Measurements from ENCODE around the gene ERGIC1.

The ERGIC1 gene

DNA sequence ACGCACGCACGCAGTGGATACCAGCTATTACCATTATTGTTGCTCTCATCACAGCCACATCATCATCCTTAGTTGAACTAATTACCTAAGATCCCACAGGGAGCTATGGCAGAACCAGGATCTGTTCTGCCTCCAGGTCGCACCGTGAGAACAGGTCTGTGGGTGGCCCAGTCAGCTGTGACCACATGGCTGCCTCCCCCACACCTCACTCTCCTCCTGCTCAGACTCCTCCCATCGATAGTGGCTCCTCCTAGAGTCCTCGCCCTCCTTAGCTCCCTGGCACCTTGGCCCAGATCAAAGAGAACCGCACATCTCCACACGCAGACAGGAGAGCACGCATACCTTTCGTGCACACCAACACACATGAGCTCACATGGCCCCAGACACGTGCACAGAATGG is 92.7 kb downstream of the ERGIC1 start:
- no peak for DNase-seq

DNA sequence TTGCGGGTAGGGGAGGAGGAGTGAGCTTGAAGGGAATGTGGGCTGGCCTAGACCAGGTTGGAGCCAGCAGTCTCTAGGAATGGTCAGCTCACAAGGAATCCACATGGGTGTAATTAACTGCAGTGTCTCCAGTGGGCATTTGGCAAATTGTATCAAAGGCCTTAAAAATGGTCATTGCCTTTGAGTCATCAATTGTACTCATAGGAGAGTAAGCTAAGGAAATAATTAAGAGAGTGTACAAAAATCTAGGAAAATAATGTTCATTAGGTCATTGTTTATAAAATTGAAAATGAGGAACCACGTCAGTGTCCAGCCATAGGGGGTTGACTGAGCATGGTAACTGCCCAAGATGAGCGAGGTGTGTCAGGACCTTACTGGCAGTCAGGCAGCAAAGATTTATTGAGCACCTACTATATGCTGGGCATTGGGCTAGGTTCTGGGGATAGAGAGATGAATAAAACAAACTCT is 95.4 kb downstream of the ERGIC1 start:
- no peak for DNase-seq

- DNase-seq = no peak
Observed at GRCh38 chr5:172931001-172931536, 97.0 kb downstream of the ERGIC1 start.

- peak; percentile 74 to 75 for DNase-seq
Observed at GRCh38 chr5:172932313-172933017, 98.4 kb downstream of the ERGIC1 start.

DNA sequence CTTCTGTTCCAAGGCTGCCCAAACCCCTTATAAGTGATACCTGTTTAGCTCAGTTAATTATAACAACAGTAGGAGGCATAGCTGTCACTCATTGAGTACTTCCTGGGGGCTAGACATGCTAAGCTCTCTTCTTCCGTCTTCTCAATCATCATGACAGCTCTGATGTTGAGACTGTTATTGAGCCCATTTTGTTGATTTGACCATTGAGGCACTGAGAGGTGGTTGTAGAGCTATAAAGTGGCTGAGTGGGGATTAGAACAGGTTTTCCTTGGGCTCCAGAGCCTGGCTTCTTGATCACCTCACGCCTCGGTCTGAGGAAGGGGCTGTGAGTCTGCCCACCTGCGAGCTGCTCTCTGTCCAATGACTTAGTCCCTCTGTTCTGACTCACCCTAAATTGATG is 99.2 kb downstream of the ERGIC1 start:
- DNase-seq = no peak

DNA sequence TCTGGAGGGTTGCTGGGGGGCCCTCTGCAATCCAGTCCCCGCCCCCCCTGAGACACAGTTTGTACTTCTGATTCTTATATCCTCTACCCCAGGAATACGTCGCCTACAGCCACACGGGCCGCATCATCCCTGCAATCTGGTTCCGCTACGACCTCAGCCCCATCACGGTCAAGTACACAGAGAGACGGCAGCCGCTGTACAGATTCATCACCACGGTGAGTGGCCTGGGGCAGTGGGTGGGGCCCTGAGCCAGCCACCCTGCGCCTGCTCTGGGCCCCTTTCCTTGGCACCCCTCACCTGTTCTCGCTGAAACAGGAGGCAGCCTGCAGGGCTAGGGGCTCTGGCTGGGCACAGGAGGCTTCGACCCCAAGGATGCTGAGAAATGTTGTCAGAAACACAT is 101.0 kb downstream of the ERGIC1 start:
- no peak for DNase-seq

- DNase-seq = no peak
Observed at GRCh38 chr5:172936401-172936800, 102.3 kb downstream of the ERGIC1 start.

- DNase-seq = no peak
Observed at GRCh38 chr5:172939071-172939470, 105.0 kb downstream of the ERGIC1 start.

- DNase-seq = no peak
Observed at GRCh38 chr5:172939611-172940267, 105.7 kb downstream of the ERGIC1 start.

GRCh38 chr5:172940268-172941066 is 106.4 kb downstream of the ERGIC1 start:
- DNase-seq = no peak

DNA sequence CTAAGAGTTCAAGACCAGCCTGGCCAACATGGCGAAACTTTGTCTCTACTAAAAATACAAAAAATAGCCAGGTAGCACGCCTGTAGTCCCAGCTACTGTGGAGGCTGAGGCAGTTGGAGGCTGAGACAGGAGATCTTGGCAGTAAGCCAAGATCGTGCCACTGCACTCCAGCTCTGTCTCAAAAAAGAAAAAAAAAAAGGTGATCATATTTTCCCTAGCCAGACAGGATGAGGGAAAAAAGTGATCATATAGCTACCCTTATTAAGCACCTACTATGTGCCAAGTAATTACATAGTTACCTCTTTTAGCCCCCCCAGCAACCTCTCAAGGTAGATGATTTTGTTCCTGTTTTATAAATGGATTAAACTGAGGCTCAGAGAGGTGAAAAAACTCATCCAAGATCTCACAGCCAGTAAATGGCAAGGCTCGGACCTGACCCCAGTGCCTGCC is 107.0 kb downstream of the ERGIC1 start:
- no peak for DNase-seq

GRCh38 chr5:172942556-172942955 is 108.5 kb downstream of the ERGIC1 start:
- no peak for DNase-seq

DNA sequence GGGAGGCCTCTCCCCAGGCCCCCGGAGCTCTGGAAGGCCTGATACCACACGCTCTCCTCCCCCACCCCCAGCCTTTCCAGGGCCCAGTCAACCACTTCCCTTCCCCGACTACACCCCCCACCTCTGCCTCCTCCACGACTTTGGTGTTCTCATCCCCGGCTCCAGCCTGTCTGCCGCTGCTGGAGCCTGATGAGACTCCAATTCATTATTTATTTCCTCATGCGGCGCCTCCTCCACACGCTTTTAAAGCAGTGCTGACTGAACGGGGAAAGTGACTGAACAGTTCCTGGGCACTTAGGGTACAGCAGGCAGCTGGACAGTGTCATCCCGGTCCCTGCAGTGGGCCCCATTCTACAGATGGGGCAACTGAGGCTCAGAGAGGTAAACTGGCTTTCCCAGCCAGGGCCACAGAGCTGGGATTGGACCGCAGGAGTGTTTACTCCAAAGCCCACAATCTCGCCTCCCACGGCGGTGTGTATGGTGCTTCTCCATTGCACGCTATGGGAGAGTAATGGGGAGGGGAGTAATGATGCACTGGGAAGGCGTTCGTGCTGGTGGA is 109.3 kb downstream of the ERGIC1 start:
- DNase-seq = no peak

DNA sequence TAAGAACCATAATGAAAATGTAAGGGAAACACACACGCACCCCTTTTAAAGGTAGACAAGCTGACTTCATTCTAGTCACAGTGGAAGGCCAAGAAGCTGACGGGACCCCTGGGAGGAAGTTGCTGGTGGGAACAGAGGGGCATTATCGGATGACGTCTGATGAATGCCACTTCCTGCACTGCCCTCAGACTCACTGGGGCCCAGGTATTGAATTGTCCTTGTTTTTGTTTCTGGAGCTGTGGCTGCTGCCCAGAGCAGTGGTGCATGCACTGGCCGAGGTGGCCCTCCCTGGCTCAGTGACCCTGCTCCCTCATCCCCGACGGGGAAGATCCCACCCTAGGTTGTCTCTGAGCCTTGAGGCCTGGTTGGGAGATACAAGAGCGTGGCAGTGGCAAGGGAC is 109.9 kb downstream of the ERGIC1 start:
- no peak for DNase-seq

DNA sequence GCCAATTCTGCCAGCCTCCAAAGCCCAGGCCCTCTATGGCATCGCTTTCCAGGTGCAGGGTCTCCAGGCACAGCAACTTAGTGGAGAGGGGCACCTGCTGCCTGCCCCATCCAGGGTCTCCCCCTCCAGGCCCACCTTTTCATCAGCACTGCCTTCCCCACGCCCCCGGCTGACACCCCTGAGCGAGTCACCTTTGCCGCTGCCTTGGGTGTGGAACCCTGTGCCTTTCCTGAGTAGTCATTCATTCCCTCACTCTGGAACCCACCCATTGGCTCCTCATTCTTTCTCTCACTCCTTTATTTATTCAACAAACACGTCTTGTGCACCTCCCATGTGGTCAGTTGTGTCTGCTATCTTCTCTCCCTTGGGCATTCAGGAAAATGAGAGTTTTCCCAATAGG is 110.7 kb downstream of the ERGIC1 start:
- no peak for DNase-seq

- no peak for DNase-seq
Observed at GRCh38 chr5:172945151-172945550, 111.1 kb downstream of the ERGIC1 start.

DNA sequence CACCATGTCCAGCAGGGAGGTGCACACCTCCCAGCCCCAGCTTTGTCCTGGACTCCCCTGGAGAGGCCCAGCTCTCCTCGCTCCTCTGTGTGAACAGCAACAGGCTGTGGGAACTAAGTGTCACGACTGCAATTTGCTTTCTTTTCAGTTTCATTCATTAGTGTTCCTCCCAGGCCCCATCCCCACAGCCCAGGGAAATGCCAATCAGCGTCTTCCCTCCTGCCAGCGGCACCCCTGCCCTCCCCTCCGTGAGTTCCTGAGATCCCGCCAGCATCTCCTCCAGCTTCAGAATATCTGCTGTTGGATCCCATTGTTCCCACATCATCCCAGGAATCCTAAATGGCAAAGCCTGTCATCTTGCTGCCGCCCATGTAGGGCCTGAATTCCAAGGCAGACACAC is 112.1 kb downstream of the ERGIC1 start:
- DNase-seq = no peak

- no peak for DNase-seq
Observed at GRCh38 chr5:172949426-172949825, 115.4 kb downstream of the ERGIC1 start.

- DNase-seq = no peak
Observed at GRCh38 chr5:172950176-172950965, 116.3 kb downstream of the ERGIC1 start.

GRCh38 chr5:172951371-172952033 is 117.5 kb downstream of the ERGIC1 start:
- DNase-seq = no peak

DNA sequence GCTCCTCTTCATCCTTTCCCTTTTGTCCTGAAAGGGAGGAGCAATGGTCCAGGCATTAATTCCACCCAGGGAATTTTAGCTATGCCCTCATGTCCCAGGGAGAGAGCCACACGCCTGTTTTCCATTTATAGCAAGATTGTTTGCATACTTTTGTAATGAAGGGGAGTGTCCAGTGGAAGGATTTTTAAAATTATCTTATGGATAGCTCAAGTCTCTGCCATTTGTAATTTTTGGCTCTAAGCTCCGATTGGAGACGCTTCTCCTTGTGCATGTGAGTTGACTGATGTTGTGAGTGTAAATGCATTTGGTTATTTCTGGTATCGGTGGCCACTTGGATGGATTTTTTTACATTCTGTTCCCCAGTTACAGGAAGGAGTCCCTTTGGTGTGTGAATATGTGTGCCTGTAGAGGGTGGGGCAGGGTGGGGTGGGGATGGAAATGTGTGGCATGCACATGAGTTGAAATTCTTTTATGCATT is 118.0 kb downstream of the ERGIC1 start:
- DNase-seq = no peak
